Endothelial cell (in vitro differentiated cells): Measurements from ENCODE around the gene DNAH12. TPM values are rescaled to one million over a fixed set of nuclear protein-coding genes. Genes with fewer than 3 reads are reported as not detected.

ENCODE experiments used
- DNase-seq: peaks from one replicate; pipeline ENCODE4 v3.0.0; 2021; ENCODE audit warnings: low spot score
- H3K27ac Mint-ChIP-seq: one replicate; pipeline ENCODE4 v1.8.0; 2021; ENCODE audit warnings: mixed read lengths, inconsistent platforms; ENCODE audit not compliant: unreplicated experiment
- H3K27me3 Mint-ChIP-seq: one replicate; pipeline ENCODE4 v1.8.0; 2021; ENCODE audit warnings: mild to moderate bottlenecking, moderate library complexity, mixed read lengths, inconsistent platforms; ENCODE audit not compliant: unreplicated experiment
- H3K36me3 Mint-ChIP-seq: one replicate; pipeline ENCODE4 v1.8.0; 2021; ENCODE audit warnings: mild to moderate bottlenecking, low read depth, mixed read lengths, inconsistent platforms; ENCODE audit not compliant: unreplicated experiment
- H3K4me1 Mint-ChIP-seq: one replicate; pipeline ENCODE4 v1.8.0; 2021; ENCODE audit warnings: mild to moderate bottlenecking, mixed read lengths, inconsistent platforms; ENCODE audit not compliant: unreplicated experiment
- H3K4me3 Mint-ChIP-seq: one replicate; pipeline ENCODE4 v1.8.0; 2021; ENCODE audit warnings: mild to moderate bottlenecking, mixed read lengths, inconsistent platforms; ENCODE audit not compliant: unreplicated experiment
- H3K9me3 Mint-ChIP-seq: one replicate; pipeline ENCODE4 v1.8.0; 2021; ENCODE audit warnings: mixed read lengths, inconsistent platforms; ENCODE audit not compliant: unreplicated experiment
- CTCF ChIP-seq: fragments of 200-600 bp; sonication (generic); IDR thresholded peaks from one replicate; pipeline ENCODE4 v1.5.0; 2021; ENCODE audit warnings: antibody characterized with exemption; ENCODE audit not compliant: unreplicated experiment
- total RNA-seq: library from RNA; stranded (reverse); fragmentation: NEBNext Ultra II Directional; extraction: Animal tissue kit (Norgen Biotek cat#: 25700); gene quantifications from one replicate; pipeline ENCODE4 v1.2.1, GENCODE V29; 2021; ENCODE audit not compliant: unreplicated experiment

The DNAH12 gene
- total RNA-seq, 1 donor from 2014 or later = 0.85 TPM

- H3K4me1 Mint-ChIP-seq = no peaks in the 10 kb centered on the region
- no peak for DNase-seq
- no peaks in the 10 kb centered on the region for H3K9me3 Mint-ChIP-seq
- no peak for TF ChIP-seq CTCF
- peaks cover 4% of the 10 kb centered on the region for H3K27me3 Mint-ChIP-seq
- no peak overlapping the region for H3K4me3 Mint-ChIP-seq
- H3K27ac Mint-ChIP-seq = no peak overlapping the region
- no peaks in the 10 kb centered on the region for H3K36me3 Mint-ChIP-seq
Measured at GRCh38 chr3:57436195-57436761, 107.9 kb downstream of the DNAH12 start.

GRCh38 chr3:57434041-57434440 lies 110.1 kb downstream of the DNAH12 start:
- H3K27me3 Mint-ChIP-seq = peaks cover 3% of the 10 kb centered on the region
- no peaks in the 10 kb centered on the region for H3K36me3 Mint-ChIP-seq
- no peak for DNase-seq
- no peaks in the 10 kb centered on the region for H3K4me1 Mint-ChIP-seq
- H3K27ac Mint-ChIP-seq = no peak overlapping the region
- H3K4me3 Mint-ChIP-seq = no peak overlapping the region
- no peaks in the 10 kb centered on the region for H3K9me3 Mint-ChIP-seq
- TF ChIP-seq CTCF = peak; percentile 62

- Mint-ChIP-seq H3K27me3 (no peaks in the 10 kb centered on the region), H3K27ac (peak overlapping the region; percentile 74)
- DNase-seq = no peak
Measured at GRCh38 chr3:57423335-57423734, 120.8 kb downstream of the DNAH12 start.

GRCh38 chr3:57421336-57421735 lies 122.8 kb downstream of the DNAH12 start:
- H3K9me3 Mint-ChIP-seq = no peaks in the 10 kb centered on the region
- no peaks in the 10 kb centered on the region for H3K36me3 Mint-ChIP-seq
- H3K27me3 Mint-ChIP-seq = no peaks in the 10 kb centered on the region
- no peak overlapping the region for H3K4me3 Mint-ChIP-seq
- TF ChIP-seq CTCF = no peak
- H3K4me1 Mint-ChIP-seq = peaks cover 14% of the 10 kb centered on the region
- DNase-seq = no peak
- H3K27ac Mint-ChIP-seq = no peak overlapping the region

More at GRCh38 chr3:57423335-57423734, 120.8 kb downstream of the DNAH12 start:
- H3K9me3 Mint-ChIP-seq = no peaks in the 10 kb centered on the region
- no peaks in the 10 kb centered on the region for H3K36me3 Mint-ChIP-seq
- H3K4me1 Mint-ChIP-seq = peaks cover 14% of the 10 kb centered on the region
- TF ChIP-seq CTCF = no peak
- no peak overlapping the region for H3K4me3 Mint-ChIP-seq

GRCh38 chr3:57420001-57420400 lies 124.1 kb downstream of the DNAH12 start:
- Mint-ChIP-seq H3K4me3 (no peak overlapping the region), H3K4me1 (peaks cover 9% of the 10 kb centered on the region), H3K27ac (no peak overlapping the region), H3K9me3 (no peaks in the 10 kb centered on the region), H3K36me3 (no peaks in the 10 kb centered on the region), H3K27me3 (no peaks in the 10 kb centered on the region)
- no peak for TF ChIP-seq CTCF
- DNase-seq = no peak
